ENCODE measurements around the gene OR1J4.

- TF ChIP-seq POLR2AphosphoS5 (IDR thresholded peaks at IDR 0.05; ENCODE audit: insufficient read depth in 1 of 2, low read depth in 1 of 2) (no peak), CTCF (IDR thresholded peaks at IDR 0.05) (no peak)
Measured at GRCh38 chr9:122479062-122479461, 39.9 kb upstream of the OR1J4 start.

All from vagina (tissue), 2 donors.